Calu3 (cell line): ENCODE measurements around the gene SPATA16. TPM values are rescaled to one million over a fixed set of nuclear protein-coding genes. Genes with fewer than 3 reads are reported as not detected.

Experiments
- BruUV-seq: library from RNA; stranded (reverse); fragments of 400-500 nt; replicated peaks from 2 replicates; lab custom pipeline; 2021; lab: Mats Ljungman, UMichigan
- CTCF ChIA-PET: fragments of 300-600 bp; sonication (Branson Sonifier 250); formaldehyde crosslinking; loops from one replicate; lab custom pipeline; 2022; ENCODE audit warnings: antibody characterized with exemption; lab: Charles Lee
- DNase-seq: peaks from one replicate; pipeline ENCODE4 v3.0.0; 2022
- H3K27ac Mint-ChIP-seq: one replicate; pipeline ENCODE4 v1.8.0; 2022; ENCODE audit warnings: mixed read lengths; ENCODE audit not compliant: unreplicated experiment
- H3K27me3 Mint-ChIP-seq: one replicate; pipeline ENCODE4 v1.8.0; 2022; ENCODE audit warnings: mixed read lengths; ENCODE audit not compliant: unreplicated experiment
- H3K36me3 Mint-ChIP-seq: one replicate; pipeline ENCODE4 v1.8.0; 2022; ENCODE audit warnings: mild to moderate bottlenecking, moderate library complexity, mixed read lengths; ENCODE audit not compliant: insufficient read depth, unreplicated experiment
- H3K4me1 Mint-ChIP-seq: one replicate; pipeline ENCODE4 v1.8.0; 2022; ENCODE audit warnings: mild to moderate bottlenecking, low read depth, mixed read lengths; ENCODE audit not compliant: unreplicated experiment
- H3K4me3 Mint-ChIP-seq: one replicate; pipeline ENCODE4 v1.8.0; 2022; ENCODE audit warnings: mild to moderate bottlenecking, low read depth, moderate library complexity, mixed read lengths; ENCODE audit not compliant: unreplicated experiment
- H3K9me3 Mint-ChIP-seq: one replicate; pipeline ENCODE4 v1.8.0; 2022; ENCODE audit warnings: low read depth, mixed read lengths; ENCODE audit not compliant: unreplicated experiment
- intact Hi-C: fragments of 100-400 bp; cut with micrococcal nuclease; formaldehyde crosslinking; loops from one replicate; pipeline ENCODE4 v1.10.0; 2022; ENCODE audit not compliant: unreplicated experiment
- total RNA-seq: library from RNA; stranded (reverse); gene quantifications from 2 replicates; pipeline ENCODE4 v1.2.3, GENCODE V29; 2022
- TF ChIP-seq, protein P1 (sequence below): fragments of 200-600 bp; IDR thresholded peaks from one replicate; pipeline ENCODE4 v1.8.0; 2022; ENCODE audit warnings: antibody characterized with exemption; ENCODE audit not compliant: unreplicated experiment

SPATA16 gene
- total RNA-seq, 1 experiment from 2014 or later, result not detected

DNA sequence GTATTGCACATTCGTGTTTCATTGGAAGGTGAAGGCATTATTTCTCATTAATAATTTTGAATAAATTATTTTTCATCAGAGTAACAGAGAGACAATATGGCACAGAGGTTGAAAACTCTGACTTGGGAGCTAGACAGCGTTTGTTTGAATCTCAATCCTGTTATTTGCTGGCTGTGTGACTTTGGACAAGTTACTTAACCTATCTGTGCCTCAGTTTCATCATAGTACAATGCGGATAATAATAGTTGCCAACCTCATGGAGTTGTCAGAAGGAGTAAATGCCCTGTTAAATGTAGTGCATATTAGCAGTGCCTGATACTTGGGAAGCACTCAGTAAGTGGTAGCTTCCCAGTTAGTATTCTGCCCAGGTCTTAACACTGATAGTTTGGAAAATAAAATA, 151.7 kb downstream of the SPATA16 start:
- H3K4me3 Mint-ChIP-seq, result no peak overlapping the region
- H3K36me3 Mint-ChIP-seq, result no peaks in the 10 kb centered on the region
- no peaks in the 10 kb centered on the region for H3K4me1 Mint-ChIP-seq
- CTCF ChIA-PET, result no interaction called here
- TF ChIP-seq, protein P1, sequence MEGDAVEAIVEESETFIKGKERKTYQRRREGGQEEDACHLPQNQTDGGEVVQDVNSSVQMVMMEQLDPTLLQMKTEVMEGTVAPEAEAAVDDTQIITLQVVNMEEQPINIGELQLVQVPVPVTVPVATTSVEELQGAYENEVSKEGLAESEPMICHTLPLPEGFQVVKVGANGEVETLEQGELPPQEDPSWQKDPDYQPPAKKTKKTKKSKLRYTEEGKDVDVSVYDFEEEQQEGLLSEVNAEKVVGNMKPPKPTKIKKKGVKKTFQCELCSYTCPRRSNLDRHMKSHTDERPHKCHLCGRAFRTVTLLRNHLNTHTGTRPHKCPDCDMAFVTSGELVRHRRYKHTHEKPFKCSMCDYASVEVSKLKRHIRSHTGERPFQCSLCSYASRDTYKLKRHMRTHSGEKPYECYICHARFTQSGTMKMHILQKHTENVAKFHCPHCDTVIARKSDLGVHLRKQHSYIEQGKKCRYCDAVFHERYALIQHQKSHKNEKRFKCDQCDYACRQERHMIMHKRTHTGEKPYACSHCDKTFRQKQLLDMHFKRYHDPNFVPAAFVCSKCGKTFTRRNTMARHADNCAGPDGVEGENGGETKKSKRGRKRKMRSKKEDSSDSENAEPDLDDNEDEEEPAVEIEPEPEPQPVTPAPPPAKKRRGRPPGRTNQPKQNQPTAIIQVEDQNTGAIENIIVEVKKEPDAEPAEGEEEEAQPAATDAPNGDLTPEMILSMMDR, result no peak
- H3K9me3 Mint-ChIP-seq, result no peaks in the 10 kb centered on the region
- H3K27me3 Mint-ChIP-seq, result peaks cover 17% of the 10 kb centered on the region
- no TSS peak for BruUV-seq
- H3K27ac Mint-ChIP-seq, result no peak overlapping the region
- no peak for DNase-seq
- intact Hi-C loops, result loop anchor here (10.0 kb wide), 3 partner anchors 295 to 565 kb away; partner anchors contain the start of gene NLGN1

DNA sequence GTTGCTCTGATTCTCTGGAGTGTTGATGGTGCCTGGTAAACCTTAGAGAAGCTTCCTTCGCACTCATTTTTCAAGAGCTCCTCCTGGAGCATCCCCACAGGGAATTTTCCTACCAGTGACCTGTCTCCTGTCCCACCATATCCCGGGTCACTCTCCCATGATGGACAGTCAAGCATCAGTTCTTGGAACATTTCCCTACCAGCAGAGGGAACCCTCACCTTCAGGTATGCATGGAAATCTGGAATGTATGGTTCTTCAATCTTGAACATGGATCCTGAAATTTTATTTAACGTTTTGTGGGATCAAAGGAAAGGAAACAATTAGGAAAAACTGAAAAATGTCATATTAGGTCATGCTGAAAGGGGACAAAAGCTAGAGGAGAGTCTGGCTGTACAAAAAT, 153.8 kb downstream of the SPATA16 start:
- peak; percentile 44 for DNase-seq
- Mint-ChIP-seq H3K36me3 (no peaks in the 10 kb centered on the region), H3K4me3 (no peak overlapping the region), H3K4me1 (no peaks in the 10 kb centered on the region), H3K27me3 (peaks cover 3% of the 10 kb centered on the region), H3K9me3 (no peaks in the 10 kb centered on the region), H3K27ac (no peak overlapping the region)
- TF ChIP-seq, protein P1, result peak; percentile 59
- intact Hi-C loops, result loop anchor here (1.0 to 10.0 kb wide), 4 partner anchors 59 to 568 kb away; partner anchors contain the start of gene NLGN1
- CTCF ChIA-PET, result no interaction called here
- BruUV-seq, result no TSS peak

DNA sequence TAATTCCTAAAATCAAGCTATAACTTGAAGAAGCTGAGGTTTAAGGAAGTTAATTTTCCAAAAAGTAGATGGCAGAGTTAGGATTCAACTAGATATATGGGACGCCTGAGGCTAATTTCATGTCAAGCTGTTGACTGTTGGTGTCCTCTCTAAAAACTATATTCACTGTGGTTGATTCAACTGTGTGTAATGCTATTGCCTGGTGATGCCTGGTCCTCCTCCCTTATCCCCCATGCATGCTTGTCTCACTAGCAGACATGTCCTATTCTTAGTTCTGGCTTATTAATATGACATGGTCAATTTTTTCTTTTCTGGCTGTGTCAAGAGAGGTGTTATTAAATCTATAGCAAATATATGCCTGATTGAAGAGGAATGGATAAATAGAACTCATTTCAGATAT, 156.1 kb downstream of the SPATA16 start:
- Mint-ChIP-seq H3K4me1 (no peaks in the 10 kb centered on the region), H3K36me3 (no peaks in the 10 kb centered on the region), H3K27ac (no peak overlapping the region), H3K9me3 (no peaks in the 10 kb centered on the region), H3K4me3 (no peak overlapping the region), H3K27me3 (no peaks in the 10 kb centered on the region)
- CTCF ChIA-PET, result no interaction called here
- TF ChIP-seq, protein P1, result no peak
- intact Hi-C loops, result loop anchor here (10.0 kb wide), 3 partner anchors 300 to 570 kb away; partner anchors contain the start of gene NLGN1
- BruUV-seq, result no TSS peak
- no peak for DNase-seq

DNA sequence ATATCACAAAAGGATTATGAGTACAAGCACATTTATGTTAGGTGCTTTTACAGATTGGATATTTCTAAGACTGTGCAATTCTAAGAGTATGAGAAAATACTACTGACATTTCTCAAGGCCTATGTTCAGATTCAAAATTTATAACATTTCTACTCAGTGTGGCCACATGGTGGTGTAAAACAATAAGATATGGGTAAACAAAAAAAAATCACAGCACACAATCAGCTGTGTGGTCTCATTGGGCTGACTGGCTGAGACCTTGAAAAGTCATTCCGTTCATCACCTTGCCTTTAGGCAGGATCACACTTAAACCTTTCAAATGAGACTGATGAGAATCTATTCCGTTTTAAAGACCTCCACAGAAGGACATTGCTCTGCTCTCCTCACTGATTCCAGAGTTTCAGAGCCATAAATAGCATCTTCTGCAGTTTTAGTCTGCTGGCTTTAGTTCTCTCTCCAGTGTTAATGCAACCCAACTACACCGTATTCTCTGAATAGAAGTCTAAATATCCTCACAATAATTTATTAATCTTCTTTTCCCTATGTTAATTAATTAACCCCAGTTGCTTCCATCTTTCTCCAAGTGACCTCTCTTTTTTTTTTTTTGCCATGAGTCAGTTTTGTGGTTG, 158.2 kb downstream of the SPATA16 start:
- no peak for DNase-seq
- TF ChIP-seq, protein P1, result peak; percentile 29
- no peaks in the 10 kb centered on the region for H3K36me3 Mint-ChIP-seq
- no peaks in the 10 kb centered on the region for H3K4me1 Mint-ChIP-seq
- H3K9me3 Mint-ChIP-seq, result no peaks in the 10 kb centered on the region
- CTCF ChIA-PET, result no interaction called here
- no peak overlapping the region for H3K4me3 Mint-ChIP-seq
- no TSS peak for BruUV-seq
- intact Hi-C loops, result loop anchor here (1.0 to 10.0 kb wide), 5 partner anchors 63 to 572 kb away; partner anchors contain the start of gene NLGN1
- H3K27me3 Mint-ChIP-seq, result no peaks in the 10 kb centered on the region
- H3K27ac Mint-ChIP-seq, result no peak overlapping the region
